GM19395 (cell line): ENCODE data around the gene SYF2.
A peak's percentile ranks its signal among the peaks of the same experiment; 100 is the strongest.
"Not testable (repeated sequence)": the region's sequence is repeated elsewhere in the genome, so short reads cannot be mapped to it uniquely, and the experiment has no call there.

Source experiments
- ATAC-seq: cut with Tn5 transposase; IDR thresholded peaks from one replicate; pipeline ENCODE4 v1.9.1; 2021; ENCODE audit warnings: mild to moderate bottlenecking, moderate library complexity; ENCODE audit not compliant: unreplicated experiment

Gene SYF2

DNA sequence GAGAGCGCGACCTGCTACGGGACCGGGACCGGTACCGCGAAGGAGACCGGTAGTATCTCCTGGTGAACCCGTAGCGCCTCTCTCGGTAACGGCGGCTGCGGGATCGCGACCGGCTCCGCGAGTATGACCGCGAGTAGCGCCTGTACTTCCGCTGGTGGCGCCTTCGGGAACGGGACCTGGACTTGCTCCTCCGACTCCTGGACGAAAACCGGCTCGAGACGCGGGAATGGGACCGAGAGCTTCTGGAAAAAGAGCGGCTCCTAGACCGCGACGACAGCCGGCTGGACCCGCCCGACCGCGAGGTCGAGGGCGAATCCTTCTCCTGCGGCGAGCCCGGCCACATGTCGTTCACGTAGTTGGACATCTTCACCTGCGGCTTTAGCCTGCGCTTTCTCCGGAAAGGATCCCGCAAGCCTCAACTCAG lies 14.3 kb upstream of the SYF2 start:
- ATAC-seq = peak; percentile 8

- no peak for ATAC-seq
These were observed 13.7 kb upstream of the SYF2 start for GRCh38 chr1:25245809-25246599.

DNA sequence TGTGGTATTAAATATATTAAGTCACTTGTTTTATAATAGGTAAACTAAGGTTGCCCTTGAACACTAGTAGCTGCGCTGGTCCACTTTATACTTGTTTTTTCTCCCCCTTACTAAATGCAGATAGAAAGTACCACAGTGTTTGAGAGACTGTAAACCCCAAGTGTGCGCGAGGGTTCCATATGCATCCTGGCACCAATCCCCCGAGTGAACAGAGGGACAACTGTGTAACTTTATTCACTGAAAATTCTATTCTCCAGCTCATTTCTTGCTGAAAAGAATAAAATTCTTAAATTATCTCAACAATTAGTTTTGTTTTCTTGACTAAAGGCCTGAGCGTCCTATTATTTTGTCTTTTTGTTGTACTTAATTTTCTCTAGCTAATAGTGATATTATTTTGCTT lies 13.1 kb upstream of the SYF2 start:
- ATAC-seq = no peak

- no peak for ATAC-seq
These were observed 11.6 kb upstream of the SYF2 start for GRCh38 chr1:25243907-25244306.

- peak; percentile 72 for ATAC-seq
These were observed 7.6 kb upstream of the SYF2 start for GRCh38 chr1:25239681-25240541.

DNA sequence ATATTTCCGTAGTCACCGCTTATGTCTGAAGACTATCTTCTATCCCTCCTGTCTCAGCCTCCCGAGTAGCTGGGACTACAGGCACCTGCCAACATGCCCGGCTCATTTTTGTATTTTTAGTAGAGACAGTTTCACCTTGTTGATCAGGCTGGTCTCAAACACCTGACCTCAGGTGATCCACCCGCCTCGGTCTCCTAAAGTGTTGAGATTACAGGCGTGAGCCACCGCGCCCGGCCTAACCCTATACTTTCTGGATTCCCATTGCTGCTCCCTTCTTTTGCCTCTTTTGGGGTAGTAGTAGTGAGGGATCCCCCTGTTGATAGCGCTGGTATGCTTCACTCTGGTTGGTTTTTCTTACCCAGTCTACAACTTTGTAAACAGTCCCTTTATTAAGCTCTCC lies 5.7 kb upstream of the SYF2 start:
- ATAC-seq = no peak

- ATAC-seq = not testable (repeated sequence)
These were observed 4.0 kb upstream of the SYF2 start for GRCh38 chr1:25236261-25236660.

DNA sequence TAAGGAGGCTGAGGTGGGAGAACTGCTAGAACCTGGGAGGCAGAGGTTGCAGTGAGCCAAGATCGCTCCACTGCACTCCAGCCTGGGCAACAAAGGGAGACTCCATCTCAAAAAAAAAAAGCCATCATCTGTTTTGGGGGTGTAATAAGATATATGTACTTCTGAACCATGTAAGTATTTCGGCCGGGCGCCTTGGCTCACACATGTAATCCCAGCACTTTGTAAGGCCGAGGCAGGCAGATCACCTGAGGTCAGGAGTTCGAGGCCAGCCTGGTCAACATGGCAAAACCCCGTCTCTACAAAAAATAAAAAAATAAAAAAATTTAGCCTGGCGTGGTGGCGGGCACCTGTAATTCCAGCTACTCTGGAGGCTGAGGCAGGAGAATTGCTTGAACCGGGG lies 3.1 kb upstream of the SYF2 start:
- ATAC-seq = not testable (repeated sequence)

DNA sequence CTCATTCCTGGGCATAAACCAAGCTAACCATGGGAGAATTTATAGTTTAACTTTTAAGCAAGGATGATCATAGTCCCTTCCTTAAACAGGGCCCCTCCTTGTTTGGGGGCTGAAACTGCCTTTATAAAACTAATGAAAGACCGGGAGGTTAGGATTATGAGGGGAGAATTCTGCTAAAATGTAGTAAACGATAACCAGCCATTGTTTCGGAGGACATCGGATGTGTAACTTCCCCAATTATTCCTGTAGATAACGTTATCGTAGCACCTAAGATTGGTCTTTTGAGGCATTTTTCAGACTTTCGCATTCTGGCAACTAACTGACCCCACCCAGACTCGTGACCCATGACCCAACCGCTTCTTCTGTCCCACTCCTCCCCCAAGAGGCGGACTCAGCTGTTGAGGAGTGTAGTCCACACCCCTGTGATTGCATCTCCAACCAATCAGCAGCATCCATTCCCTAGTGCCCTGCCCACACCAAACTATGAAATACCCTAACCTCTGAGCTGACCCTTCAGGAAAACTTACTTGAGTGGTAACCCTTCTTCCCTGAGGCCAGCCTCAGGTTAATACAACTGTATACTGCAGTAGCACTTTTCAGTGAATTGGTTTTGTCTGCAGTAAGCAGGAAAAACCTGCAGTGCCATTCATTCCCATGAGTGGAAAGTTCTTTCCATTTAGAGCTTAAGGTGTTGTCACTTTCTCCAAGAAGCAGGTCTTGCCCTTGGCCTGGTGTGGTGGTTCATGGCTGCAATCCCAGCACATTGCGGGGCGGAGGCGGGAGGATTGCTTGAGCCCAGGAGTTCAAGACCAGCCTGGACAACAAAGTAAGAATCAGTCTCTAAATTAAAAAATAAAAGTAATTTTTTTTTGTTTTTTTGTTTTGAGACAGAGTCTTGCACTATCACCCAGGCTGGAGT lies 823 bp upstream of the SYF2 start:
- peak; percentile 54 for ATAC-seq

GRCh38 chr1:25223471-25223870 lies 8.8 kb downstream of the SYF2 start:
- ATAC-seq = no peak

GRCh38 chr1:25222606-25223005 lies 9.7 kb downstream of the SYF2 start:
- no peak for ATAC-seq

- ATAC-seq = no peak
These were observed 11.6 kb downstream of the SYF2 start for GRCh38 chr1:25220666-25221065.

DNA sequence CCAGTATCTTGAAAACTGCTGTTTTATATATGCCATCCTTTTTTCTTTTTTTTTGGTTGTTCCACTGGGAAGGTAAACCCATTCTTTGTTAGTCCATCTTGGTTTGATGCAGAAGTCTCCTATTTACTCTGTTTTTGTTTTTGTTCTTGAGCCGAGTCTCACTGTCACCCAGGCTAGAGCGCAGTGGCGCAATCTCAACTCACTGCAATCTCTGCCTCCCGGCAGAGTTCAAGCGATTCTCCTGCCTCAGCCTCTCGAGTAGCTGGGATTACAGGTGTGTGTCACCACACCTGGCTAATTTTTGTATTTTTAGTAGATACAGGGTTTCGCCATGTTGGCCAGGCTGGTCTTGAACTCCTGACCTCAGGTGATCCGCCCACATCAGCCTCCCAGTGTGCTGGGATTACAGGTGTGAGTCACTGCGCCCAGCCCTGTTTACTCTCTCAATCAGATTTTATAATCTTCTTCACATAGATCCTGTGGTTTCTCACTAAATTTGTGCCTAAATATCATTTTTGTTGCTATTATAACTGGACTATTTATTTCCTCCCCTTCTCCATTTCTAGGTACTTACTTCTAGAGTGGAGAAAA lies 12.5 kb downstream of the SYF2 start:
- no peak for ATAC-seq

GRCh38 chr1:25217598-25218232 lies 14.6 kb downstream of the SYF2 start:
- ATAC-seq = no peak

- ATAC-seq = no peak
These were observed 15.3 kb downstream of the SYF2 start for GRCh38 chr1:25217015-25217414.

DNA sequence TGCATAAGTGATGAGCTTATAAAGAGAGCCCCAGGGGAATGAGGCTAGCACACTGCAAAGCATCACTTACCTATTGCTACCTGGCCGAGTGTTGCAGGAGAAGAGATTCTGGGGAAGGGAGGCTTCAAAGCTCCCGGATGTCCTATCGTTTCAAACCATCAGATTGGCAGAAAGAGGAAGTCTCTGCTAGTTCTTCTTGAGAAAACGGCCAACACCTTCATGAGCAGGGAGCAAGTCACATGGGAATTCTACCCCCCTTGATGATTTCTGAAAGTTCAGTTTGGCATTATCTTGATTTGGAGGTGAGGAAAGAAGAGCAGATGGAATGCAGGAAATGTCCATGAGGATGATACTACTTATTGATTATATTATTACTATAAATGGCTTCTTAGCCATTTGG lies 16.2 kb downstream of the SYF2 start:
- ATAC-seq = no peak

DNA sequence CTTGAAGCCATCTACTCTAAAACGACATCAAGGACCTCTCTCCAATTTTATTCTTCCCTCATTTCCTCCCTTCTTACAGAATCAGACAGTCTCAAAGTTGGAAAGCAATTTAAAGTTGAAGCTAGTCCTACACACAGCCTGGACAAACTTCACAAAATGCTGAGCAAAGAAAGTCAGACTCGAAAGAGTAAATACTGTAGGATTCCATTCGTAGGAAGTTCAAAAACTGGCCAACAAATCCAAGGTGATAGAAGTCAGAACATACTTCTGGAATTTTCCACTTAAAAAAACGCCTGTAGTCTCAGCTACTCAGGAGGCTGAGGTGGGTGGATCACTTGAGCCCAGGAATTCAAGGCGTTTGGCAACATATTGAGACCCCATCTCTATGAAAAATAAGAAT lies 19.6 kb downstream of the SYF2 start:
- no peak for ATAC-seq

DNA sequence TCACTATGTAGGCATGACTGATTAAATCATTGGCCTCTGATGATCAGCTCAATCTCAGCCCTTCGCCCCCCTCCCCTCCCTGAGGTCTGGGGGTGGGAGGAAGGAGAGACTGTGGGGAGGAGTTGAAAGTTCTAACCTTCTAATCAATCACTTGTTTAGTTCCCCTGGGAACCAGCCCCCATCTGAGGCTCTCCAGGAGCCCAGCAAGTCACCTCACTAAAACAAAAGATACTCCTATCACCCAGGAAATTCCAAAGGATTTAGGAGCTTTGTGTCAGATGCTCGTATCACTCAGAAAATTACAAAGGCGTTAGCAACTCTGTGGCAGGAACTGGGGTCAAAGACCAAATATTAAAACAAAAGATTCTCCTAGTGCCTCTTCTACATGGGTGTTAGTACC lies 21.6 kb downstream of the SYF2 start:
- no peak for ATAC-seq

GRCh38 chr1:25209516-25209915 lies 22.8 kb downstream of the SYF2 start:
- no peak for ATAC-seq

DNA sequence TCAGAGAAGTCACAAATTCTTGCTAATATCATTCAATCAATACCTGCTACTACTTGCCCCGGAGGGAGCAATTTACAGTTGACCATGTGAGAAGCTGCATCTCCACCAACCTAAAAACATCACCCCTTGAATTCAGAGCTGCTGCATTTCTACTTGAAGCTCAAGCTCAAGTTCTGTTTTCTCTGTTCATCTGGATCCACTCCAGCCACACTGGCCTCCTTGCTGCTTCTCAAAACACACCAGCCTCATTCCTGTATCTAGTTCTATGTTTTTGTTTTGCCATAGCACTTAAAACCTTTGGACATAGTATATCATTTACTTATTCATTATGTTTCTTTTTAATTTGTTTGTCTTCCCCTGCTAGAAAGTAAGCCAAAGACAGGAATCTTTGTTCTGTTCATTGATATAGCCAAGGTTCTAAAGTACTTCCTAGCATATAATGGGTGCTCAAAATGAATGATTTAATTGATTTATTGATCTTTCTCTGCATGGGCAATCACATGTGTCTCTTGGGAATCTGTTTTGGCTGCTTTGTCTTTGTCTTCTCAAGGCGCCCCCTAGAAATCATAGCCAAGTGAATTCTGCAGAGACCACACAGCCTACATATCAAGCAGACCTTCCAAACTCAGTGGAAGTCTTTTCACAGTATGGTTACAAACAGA lies 23.6 kb downstream of the SYF2 start:
- no peak for ATAC-seq
